Astrocyte (in vitro differentiated cells and primary cell): Measurements from ENCODE around the gene KCNA4. TPM values are rescaled to one million over a fixed set of nuclear protein-coding genes. Genes with fewer than 3 reads are reported as not detected.

Experiments
- DNase-seq: peaks from one replicate; pipeline ENCODE4 v3.0.0-alpha.2; 2010; ENCODE audit warnings: low read depth
- FAIRE-seq: peaks from 2 replicates; lab custom pipeline; 2011; peaks lifted over from hg19 to GRCh38; lab: Jason Lieb, UNC
- H2AFZ ChIP-seq: 2 replicates; pipeline ENCODE4 v1.6.0; 2012; ENCODE audit warnings: low read depth, low read length, inconsistent platforms
- H3K27ac ChIP-seq: 2 replicates; pipeline ENCODE4 v1.5.1; 2011; ENCODE audit warnings: low read depth, low read length, inconsistent platforms
- H3K27me3 ChIP-seq: 2 replicates; pipeline ENCODE4 v1.6.0; 2011; ENCODE audit warnings: low read length, inconsistent platforms; ENCODE audit not compliant: insufficient read depth
- H3K36me3 ChIP-seq: 2 replicates; pipeline ENCODE4 v1.5.1; 2011; ENCODE audit warnings: low read length, inconsistent platforms; ENCODE audit not compliant: insufficient read depth
- H3K4me1 ChIP-seq: 2 replicates; pipeline ENCODE4 v1.5.1; 2011; ENCODE audit warnings: low read length, inconsistent platforms; ENCODE audit not compliant: insufficient read depth
- H3K4me2 ChIP-seq: 2 replicates; pipeline ENCODE4 v1.6.0; 2012; ENCODE audit warnings: low read length, inconsistent platforms
- H3K4me3 ChIP-seq: 2 replicates; pipeline ENCODE4 v1.5.1; 2011; ENCODE audit warnings: low read depth, mild to moderate bottlenecking, low read length, inconsistent platforms; ENCODE audit not compliant: insufficient read depth
- H3K79me2 ChIP-seq: 2 replicates; pipeline ENCODE4 v1.6.0; 2012; ENCODE audit warnings: mild to moderate bottlenecking, low read length, inconsistent platforms; ENCODE audit not compliant: insufficient read depth
- H3K9ac ChIP-seq: 2 replicates; pipeline ENCODE4 v1.6.0; 2012; ENCODE audit warnings: mild to moderate bottlenecking, low read length, inconsistent platforms
- H3K9me3 ChIP-seq: 2 replicates; pipeline ENCODE4 v1.5.1; 2012; ENCODE audit warnings: low read depth, mild to moderate bottlenecking, low read length, inconsistent platforms; ENCODE audit not compliant: insufficient read depth
- H4K20me1 ChIP-seq: 2 replicates; pipeline ENCODE4 v1.6.0; 2012; ENCODE audit warnings: low read length, inconsistent platforms; ENCODE audit not compliant: insufficient read depth
- H3K27ac Mint-ChIP-seq: one replicate; pipeline ENCODE4 v1.8.0; 2021; ENCODE audit warnings: mild to moderate bottlenecking, mixed read lengths; ENCODE audit not compliant: unreplicated experiment
- H3K27me3 Mint-ChIP-seq: one replicate; pipeline ENCODE4 v1.8.0; 2021; ENCODE audit warnings: low read depth, mixed read lengths; ENCODE audit not compliant: unreplicated experiment
- H3K36me3 Mint-ChIP-seq: one replicate; pipeline ENCODE4 v1.8.0; 2021; ENCODE audit warnings: low read depth, mixed read lengths; ENCODE audit not compliant: unreplicated experiment
- H3K4me1 Mint-ChIP-seq: one replicate; pipeline ENCODE4 v1.8.0; 2021; ENCODE audit warnings: low read depth, mixed read lengths; ENCODE audit not compliant: unreplicated experiment
- H3K4me3 Mint-ChIP-seq: one replicate; pipeline ENCODE4 v1.8.0; 2021; ENCODE audit warnings: mild to moderate bottlenecking, moderate library complexity, mixed read lengths; ENCODE audit not compliant: unreplicated experiment
- H3K9me3 Mint-ChIP-seq: one replicate; pipeline ENCODE4 v1.8.0; 2021; ENCODE audit warnings: mild to moderate bottlenecking, mixed read lengths; ENCODE audit not compliant: unreplicated experiment
- EZH2 ChIP-seq: IDR thresholded peaks from 2 replicates; pipeline ENCODE4 v1.6.1; 2012; ENCODE audit warnings: mild to moderate bottlenecking, low read length, inconsistent platforms; ENCODE audit not compliant: insufficient read depth
- total RNA-seq: library from RNA; stranded (reverse); gene quantifications from 2 replicates; pipeline ENCODE4 v1.2.1, GENCODE V29; 2021
- TF ChIP-seq, protein P1 (sequence below): IDR thresholded peaks from 2 replicates; pipeline ENCODE4 v1.5.1; 2011; ENCODE audit warnings: low read depth, mild to moderate bottlenecking, inconsistent platforms, low read length, moderate library complexity; ENCODE audit not compliant: insufficient read depth

KCNA4 gene
- total RNA-seq, 1 donor from 2014 or later, result not detected

DNA sequence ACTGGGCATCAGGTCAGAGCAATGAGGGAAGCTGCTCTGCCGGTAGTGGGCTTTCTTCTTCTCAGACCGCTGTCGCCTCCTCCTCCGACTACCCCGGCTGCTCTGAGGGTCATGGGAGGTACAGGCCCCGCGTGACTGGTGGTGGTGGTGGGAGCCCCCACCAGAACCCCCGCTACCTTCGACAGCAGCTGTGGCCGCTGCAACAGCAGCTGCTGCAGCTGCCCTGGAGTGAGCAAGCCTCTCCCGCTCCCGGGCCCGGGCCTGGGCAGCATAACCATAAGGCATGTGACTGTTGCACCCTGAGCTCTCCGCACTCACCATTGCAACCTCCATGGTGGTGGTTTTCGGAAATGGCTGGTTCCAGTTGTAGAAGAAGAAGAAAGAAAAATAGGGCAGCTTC is 4.5 kb downstream of the KCNA4 start:
- peaks cover 14% of the 10 kb centered on the region for H3K27me3 Mint-ChIP-seq
- H3K27ac Mint-ChIP-seq, result no peak overlapping the region
- FAIRE-seq (no peak), DNase-seq (no peak)
- H3K9ac ChIP-seq, result no peak overlapping the region
- no peaks in the 10 kb centered on the region for H3K4me1 ChIP-seq
- H3K27ac ChIP-seq, result no peak overlapping the region
- no peak overlapping the region for H2AFZ ChIP-seq
- no peak overlapping the region for H3K4me3 Mint-ChIP-seq
- no peaks in the 10 kb centered on the region for H3K79me2 ChIP-seq
- no peaks in the 10 kb centered on the region for H4K20me1 ChIP-seq
- H3K4me1 Mint-ChIP-seq, result no peaks in the 10 kb centered on the region
- TF ChIP-seq EZH2, result no peak
- TF ChIP-seq, protein P1, sequence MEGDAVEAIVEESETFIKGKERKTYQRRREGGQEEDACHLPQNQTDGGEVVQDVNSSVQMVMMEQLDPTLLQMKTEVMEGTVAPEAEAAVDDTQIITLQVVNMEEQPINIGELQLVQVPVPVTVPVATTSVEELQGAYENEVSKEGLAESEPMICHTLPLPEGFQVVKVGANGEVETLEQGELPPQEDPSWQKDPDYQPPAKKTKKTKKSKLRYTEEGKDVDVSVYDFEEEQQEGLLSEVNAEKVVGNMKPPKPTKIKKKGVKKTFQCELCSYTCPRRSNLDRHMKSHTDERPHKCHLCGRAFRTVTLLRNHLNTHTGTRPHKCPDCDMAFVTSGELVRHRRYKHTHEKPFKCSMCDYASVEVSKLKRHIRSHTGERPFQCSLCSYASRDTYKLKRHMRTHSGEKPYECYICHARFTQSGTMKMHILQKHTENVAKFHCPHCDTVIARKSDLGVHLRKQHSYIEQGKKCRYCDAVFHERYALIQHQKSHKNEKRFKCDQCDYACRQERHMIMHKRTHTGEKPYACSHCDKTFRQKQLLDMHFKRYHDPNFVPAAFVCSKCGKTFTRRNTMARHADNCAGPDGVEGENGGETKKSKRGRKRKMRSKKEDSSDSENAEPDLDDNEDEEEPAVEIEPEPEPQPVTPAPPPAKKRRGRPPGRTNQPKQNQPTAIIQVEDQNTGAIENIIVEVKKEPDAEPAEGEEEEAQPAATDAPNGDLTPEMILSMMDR, result no peak
- no peak overlapping the region for H3K4me2 ChIP-seq
- H3K9me3 ChIP-seq, result no peaks in the 10 kb centered on the region
- H3K27me3 ChIP-seq, result peaks cover 21% of the 10 kb centered on the region
- H3K36me3 ChIP-seq, result no peaks in the 10 kb centered on the region
- H3K4me3 ChIP-seq, result no peak overlapping the region
- peaks cover 3% of the 10 kb centered on the region for H3K9me3 Mint-ChIP-seq
- peaks cover 2% of the 10 kb centered on the region for H3K36me3 Mint-ChIP-seq

GRCh38 chr11:30009060-30009459 is 7.8 kb downstream of the KCNA4 start:
- H3K4me1 Mint-ChIP-seq, result no peaks in the 10 kb centered on the region
- Histone ChIP-seq H4K20me1 (no peaks in the 10 kb centered on the region), H3K27ac (no peak overlapping the region), H3K4me1 (no peaks in the 10 kb centered on the region), H3K4me2 (no peak overlapping the region), H3K4me3 (no peak overlapping the region), H3K9me3 (no peaks in the 10 kb centered on the region), H3K27me3 (no peaks in the 10 kb centered on the region), H3K79me2 (no peaks in the 10 kb centered on the region), H3K36me3 (no peaks in the 10 kb centered on the region), H3K9ac (no peak overlapping the region), H2AFZ (no peak overlapping the region)
- no peak overlapping the region for H3K27ac Mint-ChIP-seq
- no peak overlapping the region for H3K4me3 Mint-ChIP-seq
- peaks cover 11% of the 10 kb centered on the region for H3K27me3 Mint-ChIP-seq
- H3K36me3 Mint-ChIP-seq, result peaks cover 2% of the 10 kb centered on the region
- FAIRE-seq (no peak), DNase-seq (no peak)
- H3K9me3 Mint-ChIP-seq, result peaks cover 3% of the 10 kb centered on the region
- TF ChIP-seq, protein P1, result no peak
- no peak for TF ChIP-seq EZH2

DNA sequence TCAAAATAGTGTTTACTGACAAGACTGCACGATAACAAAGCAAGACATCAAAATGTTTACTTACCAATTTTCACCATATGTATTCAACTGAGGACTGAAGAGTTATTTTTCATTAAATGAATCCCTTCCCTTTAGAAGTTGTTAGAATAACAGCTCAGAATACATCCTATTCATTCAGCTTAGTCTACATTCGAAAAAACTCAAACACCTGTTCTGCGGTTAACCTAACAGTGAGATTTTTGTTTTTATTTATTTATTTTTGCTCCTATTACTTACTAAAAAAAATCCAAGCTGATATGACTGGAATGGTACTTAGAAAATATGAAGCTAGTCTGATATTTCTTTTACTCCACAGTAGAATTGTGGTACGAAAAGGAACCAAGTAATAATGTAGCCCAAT is 10.0 kb downstream of the KCNA4 start:
- Histone ChIP-seq H3K27me3 (no peaks in the 10 kb centered on the region), H3K4me2 (no peak overlapping the region), H3K36me3 (no peaks in the 10 kb centered on the region), H4K20me1 (no peaks in the 10 kb centered on the region), H3K9ac (no peak overlapping the region), H3K4me3 (no peak overlapping the region), H3K79me2 (no peaks in the 10 kb centered on the region), H3K27ac (no peak overlapping the region), H2AFZ (no peak overlapping the region), H3K4me1 (no peaks in the 10 kb centered on the region), H3K9me3 (no peaks in the 10 kb centered on the region)
- Mint-ChIP-seq H3K4me1 (no peaks in the 10 kb centered on the region), H3K4me3 (no peak overlapping the region), H3K27me3 (peaks cover 7% of the 10 kb centered on the region), H3K36me3 (peaks cover 2% of the 10 kb centered on the region), H3K9me3 (peaks cover 2% of the 10 kb centered on the region), H3K27ac (no peak overlapping the region)
- TF ChIP-seq, protein P1, result no peak
- no peak for TF ChIP-seq EZH2
- no peak for DNase-seq
- no peak for FAIRE-seq
